ENCODE measurements around the gene TAX1BP1. TPM values are rescaled to one million over a fixed set of nuclear protein-coding genes. Genes with fewer than 3 reads are reported as not detected.

Gene TAX1BP1
- total RNA-seq, 2 experiments from 2014 or later, result 27.9 to 49.7 TPM

DNA sequence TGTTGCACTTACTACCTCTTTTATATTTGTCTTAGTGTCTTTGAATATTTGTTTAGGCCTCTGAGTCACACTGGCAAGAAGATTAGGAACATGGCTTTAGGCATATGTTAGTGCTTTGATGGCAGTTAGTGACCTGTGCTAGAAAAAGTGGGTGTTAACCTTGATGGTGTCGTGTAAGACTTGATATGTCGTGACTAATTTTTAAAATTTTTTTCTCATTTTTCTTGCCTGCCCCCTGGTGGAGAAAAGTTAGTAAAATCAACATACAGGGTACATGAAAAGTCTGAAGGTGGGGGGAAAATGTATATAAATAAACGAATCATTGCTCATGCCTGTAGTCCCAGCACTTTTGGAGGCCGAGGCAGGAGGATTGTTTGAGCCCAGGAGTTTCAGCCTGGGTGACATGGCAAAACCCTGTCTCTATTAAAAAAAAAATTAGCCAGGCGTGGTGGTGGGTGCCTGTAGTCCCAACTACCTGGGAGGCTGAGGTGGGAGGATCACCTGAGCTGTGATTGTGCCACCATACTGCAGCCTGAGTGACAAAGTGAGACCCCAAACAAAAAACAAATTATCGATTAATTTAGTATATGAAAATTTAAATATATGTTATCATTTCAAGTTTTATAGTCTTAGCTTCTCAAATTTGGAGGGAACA is 44.6 kb downstream of the TAX1BP1 start:
- POLR2A ChIA-PET, result interaction anchor here (0.8 to 1.3 kb wide), 2 partner anchors 11 to 17 kb away, joined by 3 to 4 read pairs; no protein-coding TSS in a partner anchor
- no peak overlapping the region for H3K27ac ChIP-seq (ENCODE audit: low read depth, low read length, poor library complexity, severe bottlenecking)
- H3K9me2 ChIP-seq (ENCODE audit: insufficient read depth, low read length), result no peaks in the 10 kb centered on the region
- CTCF ChIA-PET (ENCODE audit: unreplicated experiment), result interaction anchor here (0.5 kb wide), 1 partner anchor 198 kb away, joined by 3 read pairs; no protein-coding TSS in a partner anchor
- H4K20me1 ChIP-seq (ENCODE audit: insufficient read depth, low read length), result no peaks in the 10 kb centered on the region
- peaks cover 31% of the 10 kb centered on the region for H3K36me3 ChIP-seq (ENCODE audit: insufficient read depth, low read length)
- no peaks in the 10 kb centered on the region for H3K9me3 ChIP-seq (ENCODE audit: low read length)
- DNase-seq (ENCODE audit: low spot score), result peak; percentile 48
- H3K79me2 ChIP-seq (ENCODE audit: insufficient read depth, low read depth, low read length), result no peaks in the 10 kb centered on the region
- H3K4me2 ChIP-seq (ENCODE audit: low read length), result no peak overlapping the region
- no peak overlapping the region for H2AFZ ChIP-seq (ENCODE audit: low read length)
- TF ChIP-seq EZH2phosphoT487 (IDR thresholded peaks at IDR 0.05; ENCODE audit: borderline replicate concordance, low read depth, low read length), result no peak
- peak; percentile 88 for TF ChIP-seq CTCF (conservative IDR thresholded peaks at IDR 0.05; ENCODE audit: low read length)
- no TSS peak for BruUV-seq (replicated peaks)
- H3K4me1 ChIP-seq (ENCODE audit: insufficient read depth, low read length, poor library complexity, severe bottlenecking), result no peaks in the 10 kb centered on the region
- no peak overlapping the region for H3K4me3 ChIP-seq (ENCODE audit: low read depth, low read length, poor library complexity, severe bottlenecking)
- intact Hi-C loops (cut with micrococcal nuclease; ENCODE audit: unreplicated experiment), result loop anchor here (2.0 to 5.0 kb wide), 2 partner anchors 138 to 588 kb away; no protein-coding TSS in a partner anchor

- Histone ChIP-seq H3K4me2 (ENCODE audit: low read length) (no peak overlapping the region), H3K79me2 (ENCODE audit: insufficient read depth, low read depth, low read length) (no peaks in the 10 kb centered on the region), H3K4me3 (ENCODE audit: low read depth, low read length, poor library complexity, severe bottlenecking) (no peak overlapping the region), H4K20me1 (ENCODE audit: insufficient read depth, low read length) (no peaks in the 10 kb centered on the region), H3K4me1 (ENCODE audit: insufficient read depth, low read length, poor library complexity, severe bottlenecking) (no peaks in the 10 kb centered on the region), H2AFZ (ENCODE audit: low read length) (no peak overlapping the region), H3K9me2 (ENCODE audit: insufficient read depth, low read length) (no peaks in the 10 kb centered on the region), H3K27ac (ENCODE audit: low read depth, low read length, poor library complexity, severe bottlenecking) (no peak overlapping the region), H3K36me3 (ENCODE audit: insufficient read depth, low read length) (peaks cover 44% of the 10 kb centered on the region), H3K9me3 (ENCODE audit: low read length) (no peaks in the 10 kb centered on the region)
- POLR2A ChIA-PET, result interaction anchor here (0.5 to 1.0 kb wide), 3 partner anchors 10 to 66 kb away, joined by 3 to 5 read pairs (median 3); no protein-coding TSS in a partner anchor
- no TSS peak for BruUV-seq (replicated peaks)
- CTCF ChIA-PET (ENCODE audit: unreplicated experiment), result no interaction called here
- TF ChIP-seq EZH2phosphoT487 (IDR thresholded peaks at IDR 0.05; ENCODE audit: borderline replicate concordance, low read depth, low read length) (no peak), CTCF (conservative IDR thresholded peaks at IDR 0.05; ENCODE audit: low read length) (no peak)
- intact Hi-C loops (cut with micrococcal nuclease; ENCODE audit: unreplicated experiment), result no loop called here
- no peak for DNase-seq (ENCODE audit: low spot score)
These were observed 48.5 kb downstream of the TAX1BP1 start for GRCh38 chr7:27788437-27788836.

- Histone ChIP-seq H3K9me3 (ENCODE audit: low read length) (no peaks in the 10 kb centered on the region), H2AFZ (ENCODE audit: low read length) (no peak overlapping the region), H3K36me3 (ENCODE audit: insufficient read depth, low read length) (peaks cover 43% of the 10 kb centered on the region), H3K27ac (ENCODE audit: low read depth, low read length, poor library complexity, severe bottlenecking) (no peak overlapping the region), H3K4me1 (ENCODE audit: insufficient read depth, low read length, poor library complexity, severe bottlenecking) (no peaks in the 10 kb centered on the region), H3K4me3 (ENCODE audit: low read depth, low read length, poor library complexity, severe bottlenecking) (no peak overlapping the region), H3K4me2 (ENCODE audit: low read length) (no peak overlapping the region), H3K79me2 (ENCODE audit: insufficient read depth, low read depth, low read length) (no peaks in the 10 kb centered on the region), H3K9me2 (ENCODE audit: insufficient read depth, low read length) (no peaks in the 10 kb centered on the region), H4K20me1 (ENCODE audit: insufficient read depth, low read length) (no peaks in the 10 kb centered on the region)
- intact Hi-C loops (cut with micrococcal nuclease; ENCODE audit: unreplicated experiment), result no loop called here
- CTCF ChIA-PET (ENCODE audit: unreplicated experiment), result no interaction called here
- no TSS peak for BruUV-seq (replicated peaks)
- no peak for TF ChIP-seq CTCF (conservative IDR thresholded peaks at IDR 0.05; ENCODE audit: low read length)
- no peak for TF ChIP-seq EZH2phosphoT487 (IDR thresholded peaks at IDR 0.05; ENCODE audit: borderline replicate concordance, low read depth, low read length)
- POLR2A ChIA-PET, result no interaction called here
- DNase-seq (ENCODE audit: low spot score), result no peak
These were observed 53.8 kb downstream of the TAX1BP1 start for GRCh38 chr7:27793780-27794179.

All from OCI-LY7 (cell line).